HCT116 (cell line): ENCODE data around the gene SBNO2. TPM values are rescaled to one million over a fixed set of nuclear protein-coding genes. Genes with fewer than 3 reads are reported as not detected.

Experiments
- ATAC-seq: fragments of 200-7000 bp; cut with Tn5 transposase; 2 replicates; pipeline ENCODE4 v1.9.1; 2020; ENCODE audit warnings: mild to moderate bottlenecking, moderate library complexity
- BruUV-seq: library from RNA; stranded (reverse); fragments of 400-500 nt; replicated peaks from 2 replicates; lab custom pipeline; 2021; lab: Mats Ljungman, UMichigan
- CTCF ChIA-PET: fragments of 300-600 bp; sonication (Branson Sonifier 250); formaldehyde crosslinking; loops from one replicate; lab custom pipeline; 2021; ENCODE audit warnings: antibody characterized with exemption; lab: Charles Lee
- POLR2A ChIA-PET: fragments of 300-600, 350-600 bp; sonication (Branson Sonifier 250); formaldehyde crosslinking; loops from one replicate; lab custom pipeline; 2021; ENCODE audit warnings: antibody characterized with exemption; lab: Charles Lee
- RAD21 ChIA-PET, 2 experiments: fragments of 300-600 bp; sonication (Branson Sonifier 250); formaldehyde crosslinking; loops; one replicate each; lab custom pipeline; 2023; ENCODE audit warnings: low total read pairs in 2 of 2; ENCODE audit not compliant: uncharacterized antibody in 2 of 2, unreplicated experiment in 2 of 2, low non-redundant PET in 1 of 2; lab: Charles Lee
- DNase-seq: peaks from one replicate; pipeline ENCODE4 v3.0.0-alpha.2; 2010; ENCODE audit warnings: low read depth, low spot score
- H2AFZ ChIP-seq: fragments of 200-600 bp; shearing (Covaris generic), sonication (generic); 2 replicates; pipeline ENCODE4 v1.6.1; 2017; ENCODE audit warnings: low read depth, mixed run types, mixed read lengths, antibody characterized with exemption, low read length; ENCODE audit not compliant: poor library complexity, severe bottlenecking
- H3K27ac ChIP-seq: 2 replicates; pipeline ENCODE4 v1.5.1; 2012; ENCODE audit warnings: low read depth, low read length
- H3K27me3 ChIP-seq: fragments of 200-600 bp; sonication (generic); 2 replicates; pipeline ENCODE4 v1.6.1; 2016; ENCODE audit warnings: mixed run types, low read length, mixed read lengths; ENCODE audit not compliant: insufficient read depth
- H3K36me3 ChIP-seq, 2 experiments: fragments of 200-500 bp in 1 of 2; fragments of 200-600 bp in 1 of 2; sonication (Bioruptor generic) in 1 of 2; sonication (generic) in 1 of 2; 2 replicates each; pipeline versions ENCODE4 v1.5.1 to v1.6.1; 2014 to 2016; ENCODE audit warnings: low read length in 2 of 2, inconsistent platforms in 1 of 2, mixed read lengths in 1 of 2, mixed run types in 1 of 2; ENCODE audit not compliant: insufficient read depth in 2 of 2, control insufficient read depth in 1 of 2
- H3K4me1 ChIP-seq, 2 experiments: fragments of 200-600 bp in 1 of 2; sonication (generic) in 1 of 2; 2 replicates each; pipeline versions ENCODE4 v1.5.1 to v1.6.1; 2012 to 2017; ENCODE audit warnings: low read length in 2 of 2, inconsistent platforms in 1 of 2, mild to moderate bottlenecking in 1 of 2, mixed read lengths in 1 of 2, mixed run types in 1 of 2, moderate library complexity in 1 of 2; ENCODE audit not compliant: insufficient read depth in 2 of 2, control insufficient read depth in 1 of 2
- H3K4me2 ChIP-seq: fragments of 200-600 bp; sonication (generic); 2 replicates; pipeline ENCODE4 v1.6.1; 2017; ENCODE audit warnings: mixed run types, low read length, mixed read lengths
- H3K4me3 ChIP-seq, 2 experiments: fragments of 200-600 bp in 1 of 2; sonication (generic) in 1 of 2; replicated peaks in 1 of 2; 2 replicates each; pipeline ENCODE4 v1.5.1; 2011 to 2016; ENCODE audit warnings: low read length in 2 of 2, control low read depth in 1 of 2, low read depth in 1 of 2, mild to moderate bottlenecking in 1 of 2, mixed read lengths in 1 of 2, mixed run types in 1 of 2
- H3K79me2 ChIP-seq: fragments of 200-600 bp; sonication (generic); 2 replicates; pipeline ENCODE4 v1.6.1; 2017; ENCODE audit warnings: mild to moderate bottlenecking, mixed run types, low read length, moderate library complexity, mixed read lengths; ENCODE audit not compliant: insufficient read depth
- H3K9ac ChIP-seq: fragments of 200-600 bp; sonication (generic); 2 replicates; pipeline ENCODE4 v1.6.1; 2016; ENCODE audit warnings: low read length, mixed read lengths
- H3K9me2 ChIP-seq: fragments of 200-600 bp; sonication (generic), shearing (Covaris generic); 2 replicates; pipeline ENCODE4 v1.6.1; 2017; ENCODE audit warnings: mixed run types, mild to moderate bottlenecking, moderate library complexity; ENCODE audit not compliant: insufficient read depth
- H3K9me3 ChIP-seq, 2 experiments: fragments of 200-500 bp in 1 of 2; fragments of 200-600 bp in 1 of 2; sonication (Bioruptor generic) in 1 of 2; sonication (generic) in 1 of 2; 2 replicates each; pipeline ENCODE4 v1.6.1; 2014 to 2017; ENCODE audit warnings: low read length in 2 of 2, mixed read lengths in 2 of 2, inconsistent platforms in 1 of 2, low read depth in 1 of 2, mild to moderate bottlenecking in 1 of 2, mixed run types in 1 of 2, moderate library complexity in 1 of 2; ENCODE audit not compliant: control insufficient read depth in 1 of 2, insufficient read depth in 1 of 2
- H4K20me1 ChIP-seq: fragments of 200-600 bp; sonication (generic), shearing (Covaris generic); 2 replicates; pipeline ENCODE4 v1.6.1; 2017; ENCODE audit warnings: mixed run types, mild to moderate bottlenecking, moderate library complexity; ENCODE audit not compliant: insufficient read depth
- ELF1 ChIP-seq: IDR thresholded peaks from 2 replicates; pipeline ENCODE4 v1.6.1; 2012; ENCODE audit warnings: low read depth, borderline replicate concordance
- EZH2phosphoT487 ChIP-seq: fragments of 200-600 bp; IDR thresholded peaks from 2 replicates; pipeline ENCODE4 v1.6.1; 2018; ENCODE audit warnings: antibody characterized with exemption, borderline replicate concordance
- REST ChIP-seq: IDR thresholded peaks from 2 replicates; pipeline ENCODE4 v1.6.1; 2012; ENCODE audit warnings: low read depth
- SRF ChIP-seq: IDR thresholded peaks from 2 replicates; pipeline ENCODE4 v1.6.1; 2012; ENCODE audit warnings: low read depth
- TCF7L2 ChIP-seq: IDR thresholded peaks from 2 replicates; pipeline ENCODE4 v1.7.0; 2011; ENCODE audit warnings: borderline replicate concordance, inconsistent platforms; ENCODE audit not compliant: insufficient read depth, insufficient read length; ENCODE audit errors: extremely low read depth
- YY1 ChIP-seq: IDR thresholded peaks from 2 replicates; pipeline ENCODE4 v1.6.1; 2011; ENCODE audit warnings: low read length, low read depth, moderate library complexity, mild to moderate bottlenecking; ENCODE audit not compliant: insufficient replicate concordance; ENCODE audit errors: extremely low read depth
- ZBTB33 ChIP-seq: IDR thresholded peaks from 2 replicates; pipeline ENCODE4 v1.6.1; 2011; ENCODE audit warnings: mild to moderate bottlenecking, low read length, moderate library complexity; ENCODE audit not compliant: insufficient replicate concordance; ENCODE audit errors: extremely low read depth
- intact Hi-C: fragments of 100-400 bp; cut with micrococcal nuclease; formaldehyde crosslinking; loops from 2 replicates; pipeline ENCODE4 v1.10.0; 2022
- total RNA-seq: library from RNA; stranded (reverse); gene quantifications from one replicate; pipeline ENCODE4 v1.2.1, GENCODE V29; 2021; ENCODE audit not compliant: unreplicated experiment

Gene SBNO2
- total RNA-seq, 1 experiment from 2014 or later, result 66.4 TPM

- POLR2A ChIA-PET, result no interaction called here
- Histone ChIP-seq H3K27ac (no peak overlapping the region), H3K4me2 (no peak overlapping the region), H4K20me1 (no peaks in the 10 kb centered on the region), H3K4me3 (no peak overlapping the region), H3K36me3 (peaks cover 2 to 4% of the 10 kb centered on the region in 2 experiments; a peak in 2 of 4 replicates), H2AFZ (no peak overlapping the region), H3K9me3 (no peaks in the 10 kb centered on the region), H3K9ac (no peak overlapping the region), H3K27me3 (no peaks in the 10 kb centered on the region), H3K79me2 (no peaks in the 10 kb centered on the region; the same call in 1 of the 2 replicates), H3K9me2 (no peaks in the 10 kb centered on the region), H3K4me1 (no peaks in the 10 kb centered on the region)
- BruUV-seq, result no TSS peak
- no peak for TF ChIP-seq ELF1
- TF ChIP-seq REST, result no peak
- DNase-seq (no peak), ATAC-seq (no peak)
- RAD21 ChIA-PET, result no interaction called here
- CTCF ChIA-PET, result no interaction called here
- intact Hi-C loops, result no loop called here
Observed at GRCh38 chr19:1144741-1145140, 29.3 kb downstream of the SBNO2 start.

- TF ChIP-seq SRF (no peak), YY1 (no peak), EZH2phosphoT487 (no peak), ELF1 (no peak), ZBTB33 (no peak), TCF7L2 (no peak)
- Histone ChIP-seq H3K9ac (no peak overlapping the region), H3K79me2 (no peaks in the 10 kb centered on the region; the same call in 1 of the 2 replicates), H3K4me3 (no peak overlapping the region), H3K36me3 (peaks cover 2 to 4% of the 10 kb centered on the region in 2 experiments; a peak in 2 of 4 replicates), H3K27me3 (no peaks in the 10 kb centered on the region), H3K27ac (no peak overlapping the region; the same call in 1 of the 2 replicates), H2AFZ (no peak overlapping the region), H3K9me3 (no peaks in the 10 kb centered on the region), H3K4me2 (no peak overlapping the region), H3K9me2 (no peaks in the 10 kb centered on the region), H3K4me1 (no peaks in the 10 kb centered on the region), H4K20me1 (no peaks in the 10 kb centered on the region)
- BruUV-seq, result no TSS peak
- DNase-seq (no peak), ATAC-seq (no peak)
- ChIA-PET CTCF (no interaction called here), RAD21 (no interaction called here), POLR2A (no interaction called here)
- intact Hi-C loops, result no loop called here
Observed at GRCh38 chr19:1143828-1144399, 30.2 kb downstream of the SBNO2 start.
